GM23338 (cell line): Measurements from ENCODE around the gene SLC28A1. TPM values are rescaled to one million over a fixed set of nuclear protein-coding genes. Genes with fewer than 3 reads are reported as not detected.

Source experiments
- ATAC-seq: fragments of 200-7000 bp; cut with Tn5 transposase; 3 replicates; pipeline ENCODE4 v1.9.1; 2020
- DNase-seq: peaks from one replicate; pipeline ENCODE4 v3.0.0-alpha.2; 2015; ENCODE audit warnings: low spot score
- H2AFZ ChIP-seq: fragments of 200-600 bp; sonication (generic); 2 replicates; pipeline ENCODE4 v1.8.0; 2016; ENCODE audit warnings: antibody characterized with exemption, mild to moderate bottlenecking, moderate library complexity
- H3F3A ChIP-seq: fragments of 200-600 bp; sonication (generic); replicated peaks from 2 replicates; pipeline ENCODE4 v1.8.0; 2017; ENCODE audit warnings: antibody characterized with exemption, mixed run types, low read depth
- H3K27ac ChIP-seq: fragments of 200-600 bp; sonication (generic); 2 replicates; pipeline ENCODE4 v1.6.1; 2016; ENCODE audit warnings: low read depth
- H3K27me3 ChIP-seq: fragments of 200-600 bp; sonication (generic); 2 replicates; pipeline ENCODE4 v1.8.0; 2016; ENCODE audit warnings: mild to moderate bottlenecking, mixed run types, moderate library complexity; ENCODE audit not compliant: insufficient read depth
- H3K36me3 ChIP-seq: fragments of 200-600 bp; sonication (generic); 2 replicates; pipeline ENCODE4 v1.8.0; 2016; ENCODE audit warnings: mild to moderate bottlenecking; ENCODE audit not compliant: insufficient read depth
- H3K4me1 ChIP-seq: fragments of 200-600 bp; sonication (generic); 2 replicates; pipeline ENCODE4 v1.8.0; 2016; ENCODE audit warnings: mild to moderate bottlenecking, moderate library complexity; ENCODE audit not compliant: insufficient read depth
- H3K4me2 ChIP-seq: fragments of 200-600 bp; sonication (generic); 2 replicates; pipeline ENCODE4 v1.7.1; 2017; ENCODE audit warnings: mixed run types
- H3K4me3 ChIP-seq: fragments of 200-600 bp; sonication (generic); 2 replicates; pipeline ENCODE4 v1.6.1; 2016; ENCODE audit warnings: mixed run types
- H3K79me2 ChIP-seq: fragments of 200-600 bp; sonication (generic); replicated peaks from 2 replicates; pipeline ENCODE4 v1.8.0; 2017; ENCODE audit warnings: mild to moderate bottlenecking; ENCODE audit not compliant: insufficient read depth
- H3K9me2 ChIP-seq: fragments of 200-600 bp; sonication (generic); 2 replicates; pipeline ENCODE4 v1.8.0; 2017; ENCODE audit not compliant: insufficient read depth
- H4K20me1 ChIP-seq: fragments of 200-600 bp; sonication (generic); replicated peaks from 2 replicates; pipeline ENCODE4 v1.8.0; 2017; ENCODE audit warnings: mild to moderate bottlenecking; ENCODE audit not compliant: insufficient read depth
- H3K27ac Mint-ChIP-seq: 2 replicates; pipeline ENCODE4 v1.8.0; 2020; ENCODE audit warnings: inconsistent platforms, mild to moderate bottlenecking, moderate library complexity, mixed read lengths
- H3K27me3 Mint-ChIP-seq: 3 replicates; pipeline ENCODE4 v1.8.0; 2022; ENCODE audit warnings: low read depth, mild to moderate bottlenecking, moderate library complexity, mixed read lengths, inconsistent platforms; ENCODE audit not compliant: insufficient read depth, poor library complexity
- H3K36me3 Mint-ChIP-seq: 3 replicates; pipeline ENCODE4 v1.8.0; 2021; ENCODE audit warnings: low read depth, mild to moderate bottlenecking, inconsistent platforms, moderate library complexity, mixed read lengths
- H3K4me1 Mint-ChIP-seq: 3 replicates; pipeline ENCODE4 v1.8.0; 2020; ENCODE audit warnings: mild to moderate bottlenecking, inconsistent platforms, mixed read lengths
- H3K4me3 Mint-ChIP-seq: 3 replicates; pipeline ENCODE4 v1.8.0; 2021; ENCODE audit warnings: moderate library complexity, mild to moderate bottlenecking, inconsistent platforms, mixed read lengths
- H3K9me3 Mint-ChIP-seq: 3 replicates; pipeline ENCODE4 v1.8.0; 2020; ENCODE audit warnings: moderate library complexity, mild to moderate bottlenecking, inconsistent platforms, mixed read lengths
- CREB1 ChIP-seq: fragments of 250-450 bp; sonication (Bioruptor Pico); IDR thresholded peaks from 2 replicates; pipeline ENCODE4 v1.5.0; 2020; ENCODE audit warnings: low read depth, mild to moderate bottlenecking, moderate library complexity
- EZH2 ChIP-seq: fragments of 200-600 bp; sonication (generic); IDR thresholded peaks from one replicate; pipeline ENCODE4 v1.8.0; 2017; ENCODE audit warnings: antibody characterized with exemption, mild to moderate bottlenecking, low read depth; ENCODE audit not compliant: unreplicated experiment
- EZH2phosphoT487 ChIP-seq: fragments of 200-600 bp; sonication (generic); IDR thresholded peaks from one replicate; pipeline ENCODE4 v1.8.1; 2018; ENCODE audit warnings: antibody characterized with exemption; ENCODE audit not compliant: unreplicated experiment
- NANOG ChIP-seq: IDR thresholded peaks from 2 replicates; pipeline ENCODE4 v1.6.1; 2016; ENCODE audit warnings: antibody characterized with exemption, borderline replicate concordance
- POLR2AphosphoS5 ChIP-seq: IDR thresholded peaks from 2 replicates; pipeline ENCODE4 v1.6.1; 2016; ENCODE audit warnings: antibody characterized with exemption, low read depth
- STAT1 ChIP-seq: IDR thresholded peaks from one replicate; pipeline ENCODE4 v1.6.1; 2016; ENCODE audit warnings: antibody characterized with exemption; ENCODE audit not compliant: unreplicated experiment
- ZNF114 ChIP-seq: fragments of 250-450 bp; sonication (Bioruptor Pico); IDR thresholded peaks from 2 replicates; pipeline ENCODE4 v1.5.0; 2020; ENCODE audit warnings: mild to moderate bottlenecking, moderate library complexity
- ZNF331 ChIP-seq: fragments of 250-450 bp; sonication (Bioruptor Pico); IDR thresholded peaks from 2 replicates; pipeline ENCODE4 v1.5.0; 2020; ENCODE audit warnings: low read depth, mild to moderate bottlenecking, moderate library complexity
- polyA plus RNA-seq: library from polyadenylated mRNA; unstranded; fragments of >200 nt; fragmentation: Nextera tagmentation; extraction: Ambion mirVana; gene quantifications from 2 replicates; pipeline ENCODE4 v1.2.1, GENCODE V29; 2016
- total RNA-seq: library from RNA; depleted of rRNA; stranded (reverse); fragments of >200 nt; shearing (Covaris generic); gene quantifications from 2 replicates; pipeline ENCODE4 v1.2.3, GENCODE V29; 2014
- TF ChIP-seq, protein P1 (sequence below): IDR thresholded peaks from one replicate; pipeline ENCODE4 v1.6.1; 2018; ENCODE audit warnings: antibody characterized with exemption; ENCODE audit not compliant: unreplicated experiment
- TF ChIP-seq, protein P2 (sequence below), 2 experiments: fragments of 200-600 bp in 1 of 2; sonication (generic) in 1 of 2; conservative IDR thresholded peaks; 2 replicates each; pipeline versions ENCODE4 v1.5.1 to v1.6.1; 2016 to 2017; ENCODE audit warnings: antibody characterized with exemption in 2 of 2, low read depth in 2 of 2, mild to moderate bottlenecking in 2 of 2, moderate library complexity in 1 of 2
- TF ChIP-seq, protein P3 (sequence below): fragments of 250-450 bp; sonication (Bioruptor Pico); IDR thresholded peaks from 2 replicates; pipeline ENCODE4 v1.5.0; 2020; ENCODE audit warnings: mild to moderate bottlenecking, moderate library complexity
- TF ChIP-seq, protein P4 (sequence below): IDR thresholded peaks from 2 replicates; pipeline ENCODE4 v1.6.1; 2016; ENCODE audit warnings: antibody characterized with exemption

SLC28A1 gene
- total and polyA plus RNA-seq, 2 experiments from 2014 or later = not detected

DNA sequence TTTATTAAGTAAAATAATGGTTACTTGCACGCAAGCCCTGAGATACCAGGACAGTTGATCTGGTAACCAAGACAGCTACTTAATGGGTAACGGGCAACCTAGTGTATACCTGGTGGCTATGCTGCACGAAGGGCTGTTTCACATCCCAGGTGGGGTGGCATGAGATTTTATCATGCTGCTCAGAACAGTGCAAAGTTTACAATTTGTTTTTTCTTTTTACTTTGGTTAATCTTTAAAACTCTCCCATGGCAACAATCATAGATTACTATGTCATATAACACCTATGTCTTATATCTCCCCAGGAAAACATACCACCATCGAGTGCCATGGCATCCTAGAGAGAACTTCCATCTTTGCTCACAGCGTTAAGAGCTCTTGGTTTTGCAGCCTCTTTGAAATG, 32.2 kb upstream of the SLC28A1 start:
- DNase-seq (no peak), ATAC-seq (no peak)
- Mint-ChIP-seq H3K4me1 (no peaks in the 10 kb centered on the region; the same call in 2 of the 3 replicates), H3K36me3 (peaks cover 7% of the 10 kb centered on the region), H3K27ac (no peak overlapping the region), H3K9me3 (peaks cover under 1% of the 10 kb centered on the region), H3K27me3 (peaks cover 2% of the 10 kb centered on the region), H3K4me3 (no peak overlapping the region)
- no peak for TF ChIP-seq EZH2phosphoT487
- no peak for TF ChIP-seq NANOG
- TF ChIP-seq, protein P1, sequence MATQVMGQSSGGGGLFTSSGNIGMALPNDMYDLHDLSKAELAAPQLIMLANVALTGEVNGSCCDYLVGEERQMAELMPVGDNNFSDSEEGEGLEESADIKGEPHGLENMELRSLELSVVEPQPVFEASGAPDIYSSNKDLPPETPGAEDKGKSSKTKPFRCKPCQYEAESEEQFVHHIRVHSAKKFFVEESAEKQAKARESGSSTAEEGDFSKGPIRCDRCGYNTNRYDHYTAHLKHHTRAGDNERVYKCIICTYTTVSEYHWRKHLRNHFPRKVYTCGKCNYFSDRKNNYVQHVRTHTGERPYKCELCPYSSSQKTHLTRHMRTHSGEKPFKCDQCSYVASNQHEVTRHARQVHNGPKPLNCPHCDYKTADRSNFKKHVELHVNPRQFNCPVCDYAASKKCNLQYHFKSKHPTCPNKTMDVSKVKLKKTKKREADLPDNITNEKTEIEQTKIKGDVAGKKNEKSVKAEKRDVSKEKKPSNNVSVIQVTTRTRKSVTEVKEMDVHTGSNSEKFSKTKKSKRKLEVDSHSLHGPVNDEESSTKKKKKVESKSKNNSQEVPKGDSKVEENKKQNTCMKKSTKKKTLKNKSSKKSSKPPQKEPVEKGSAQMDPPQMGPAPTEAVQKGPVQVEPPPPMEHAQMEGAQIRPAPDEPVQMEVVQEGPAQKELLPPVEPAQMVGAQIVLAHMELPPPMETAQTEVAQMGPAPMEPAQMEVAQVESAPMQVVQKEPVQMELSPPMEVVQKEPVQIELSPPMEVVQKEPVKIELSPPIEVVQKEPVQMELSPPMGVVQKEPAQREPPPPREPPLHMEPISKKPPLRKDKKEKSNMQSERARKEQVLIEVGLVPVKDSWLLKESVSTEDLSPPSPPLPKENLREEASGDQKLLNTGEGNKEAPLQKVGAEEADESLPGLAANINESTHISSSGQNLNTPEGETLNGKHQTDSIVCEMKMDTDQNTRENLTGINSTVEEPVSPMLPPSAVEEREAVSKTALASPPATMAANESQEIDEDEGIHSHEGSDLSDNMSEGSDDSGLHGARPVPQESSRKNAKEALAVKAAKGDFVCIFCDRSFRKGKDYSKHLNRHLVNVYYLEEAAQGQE = no peak
- TF ChIP-seq, protein P2, sequence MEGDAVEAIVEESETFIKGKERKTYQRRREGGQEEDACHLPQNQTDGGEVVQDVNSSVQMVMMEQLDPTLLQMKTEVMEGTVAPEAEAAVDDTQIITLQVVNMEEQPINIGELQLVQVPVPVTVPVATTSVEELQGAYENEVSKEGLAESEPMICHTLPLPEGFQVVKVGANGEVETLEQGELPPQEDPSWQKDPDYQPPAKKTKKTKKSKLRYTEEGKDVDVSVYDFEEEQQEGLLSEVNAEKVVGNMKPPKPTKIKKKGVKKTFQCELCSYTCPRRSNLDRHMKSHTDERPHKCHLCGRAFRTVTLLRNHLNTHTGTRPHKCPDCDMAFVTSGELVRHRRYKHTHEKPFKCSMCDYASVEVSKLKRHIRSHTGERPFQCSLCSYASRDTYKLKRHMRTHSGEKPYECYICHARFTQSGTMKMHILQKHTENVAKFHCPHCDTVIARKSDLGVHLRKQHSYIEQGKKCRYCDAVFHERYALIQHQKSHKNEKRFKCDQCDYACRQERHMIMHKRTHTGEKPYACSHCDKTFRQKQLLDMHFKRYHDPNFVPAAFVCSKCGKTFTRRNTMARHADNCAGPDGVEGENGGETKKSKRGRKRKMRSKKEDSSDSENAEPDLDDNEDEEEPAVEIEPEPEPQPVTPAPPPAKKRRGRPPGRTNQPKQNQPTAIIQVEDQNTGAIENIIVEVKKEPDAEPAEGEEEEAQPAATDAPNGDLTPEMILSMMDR (conservative IDR thresholded peaks at IDR 0.05; ENCODE audit: low read depth in 2 of 2) = no peak
- TF ChIP-seq POLR2AphosphoS5 = no peak
- TF ChIP-seq, protein P3, sequence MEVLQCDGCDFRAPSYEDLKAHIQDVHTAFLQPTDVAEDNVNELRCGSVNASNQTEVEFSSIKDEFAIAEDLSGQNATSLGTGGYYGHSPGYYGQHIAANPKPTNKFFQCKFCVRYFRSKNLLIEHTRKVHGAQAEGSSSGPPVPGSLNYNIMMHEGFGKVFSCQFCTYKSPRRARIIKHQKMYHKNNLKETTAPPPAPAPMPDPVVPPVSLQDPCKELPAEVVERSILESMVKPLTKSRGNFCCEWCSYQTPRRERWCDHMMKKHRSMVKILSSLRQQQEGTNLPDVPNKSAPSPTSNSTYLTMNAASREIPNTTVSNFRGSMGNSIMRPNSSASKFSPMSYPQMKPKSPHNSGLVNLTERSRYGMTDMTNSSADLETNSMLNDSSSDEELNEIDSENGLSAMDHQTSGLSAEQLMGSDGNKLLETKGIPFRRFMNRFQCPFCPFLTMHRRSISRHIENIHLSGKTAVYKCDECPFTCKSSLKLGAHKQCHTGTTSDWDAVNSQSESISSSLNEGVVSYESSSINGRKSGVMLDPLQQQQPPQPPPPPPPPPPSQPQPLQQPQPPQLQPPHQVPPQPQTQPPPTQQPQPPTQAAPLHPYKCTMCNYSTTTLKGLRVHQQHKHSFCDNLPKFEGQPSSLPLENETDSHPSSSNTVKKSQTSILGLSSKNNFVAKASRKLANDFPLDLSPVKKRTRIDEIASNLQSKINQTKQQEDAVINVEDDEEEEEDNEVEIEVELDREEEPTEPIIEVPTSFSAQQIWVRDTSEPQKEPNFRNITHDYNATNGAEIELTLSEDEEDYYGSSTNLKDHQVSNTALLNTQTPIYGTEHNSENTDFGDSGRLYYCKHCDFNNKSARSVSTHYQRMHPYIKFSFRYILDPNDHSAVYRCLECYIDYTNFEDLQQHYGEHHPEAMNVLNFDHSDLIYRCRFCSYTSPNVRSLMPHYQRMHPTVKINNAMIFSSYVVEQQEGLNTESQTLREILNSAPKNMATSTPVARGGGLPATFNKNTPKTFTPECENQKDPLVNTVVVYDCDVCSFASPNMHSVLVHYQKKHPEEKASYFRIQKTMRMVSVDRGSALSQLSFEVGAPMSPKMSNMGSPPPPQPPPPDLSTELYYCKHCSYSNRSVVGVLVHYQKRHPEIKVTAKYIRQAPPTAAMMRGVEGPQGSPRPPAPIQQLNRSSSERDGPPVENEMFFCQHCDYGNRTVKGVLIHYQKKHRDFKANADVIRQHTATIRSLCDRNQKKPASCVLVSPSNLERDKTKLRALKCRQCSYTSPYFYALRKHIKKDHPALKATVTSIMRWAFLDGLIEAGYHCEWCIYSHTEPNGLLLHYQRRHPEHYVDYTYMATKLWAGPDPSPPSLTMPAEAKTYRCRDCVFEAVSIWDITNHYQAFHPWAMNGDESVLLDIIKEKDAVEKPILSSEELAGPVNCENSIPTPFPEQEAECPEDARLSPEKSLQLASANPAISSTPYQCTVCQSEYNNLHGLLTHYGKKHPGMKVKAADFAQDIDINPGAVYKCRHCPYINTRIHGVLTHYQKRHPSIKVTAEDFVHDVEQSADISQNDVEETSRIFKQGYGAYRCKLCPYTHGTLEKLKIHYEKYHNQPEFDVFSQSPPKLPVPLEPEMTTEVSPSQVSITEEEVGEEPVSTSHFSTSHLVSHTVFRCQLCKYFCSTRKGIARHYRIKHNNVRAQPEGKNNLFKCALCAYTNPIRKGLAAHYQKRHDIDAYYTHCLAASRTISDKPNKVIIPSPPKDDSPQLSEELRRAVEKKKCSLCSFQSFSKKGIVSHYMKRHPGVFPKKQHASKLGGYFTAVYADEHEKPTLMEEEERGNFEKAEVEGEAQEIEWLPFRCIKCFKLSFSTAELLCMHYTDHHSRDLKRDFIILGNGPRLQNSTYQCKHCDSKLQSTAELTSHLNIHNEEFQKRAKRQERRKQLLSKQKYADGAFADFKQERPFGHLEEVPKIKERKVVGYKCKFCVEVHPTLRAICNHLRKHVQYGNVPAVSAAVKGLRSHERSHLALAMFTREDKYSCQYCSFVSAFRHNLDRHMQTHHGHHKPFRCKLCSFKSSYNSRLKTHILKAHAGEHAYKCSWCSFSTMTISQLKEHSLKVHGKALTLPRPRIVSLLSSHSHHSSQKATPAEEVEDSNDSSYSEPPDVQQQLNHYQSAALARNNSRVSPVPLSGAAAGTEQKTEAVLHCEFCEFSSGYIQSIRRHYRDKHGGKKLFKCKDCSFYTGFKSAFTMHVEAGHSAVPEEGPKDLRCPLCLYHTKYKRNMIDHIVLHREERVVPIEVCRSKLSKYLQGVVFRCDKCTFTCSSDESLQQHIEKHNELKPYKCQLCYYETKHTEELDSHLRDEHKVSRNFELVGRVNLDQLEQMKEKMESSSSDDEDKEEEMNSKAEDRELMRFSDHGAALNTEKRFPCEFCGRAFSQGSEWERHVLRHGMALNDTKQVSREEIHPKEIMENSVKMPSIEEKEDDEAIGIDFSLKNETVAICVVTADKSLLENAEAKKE = no peak
- TF ChIP-seq EZH2 = no peak
- TF ChIP-seq, protein P4, sequence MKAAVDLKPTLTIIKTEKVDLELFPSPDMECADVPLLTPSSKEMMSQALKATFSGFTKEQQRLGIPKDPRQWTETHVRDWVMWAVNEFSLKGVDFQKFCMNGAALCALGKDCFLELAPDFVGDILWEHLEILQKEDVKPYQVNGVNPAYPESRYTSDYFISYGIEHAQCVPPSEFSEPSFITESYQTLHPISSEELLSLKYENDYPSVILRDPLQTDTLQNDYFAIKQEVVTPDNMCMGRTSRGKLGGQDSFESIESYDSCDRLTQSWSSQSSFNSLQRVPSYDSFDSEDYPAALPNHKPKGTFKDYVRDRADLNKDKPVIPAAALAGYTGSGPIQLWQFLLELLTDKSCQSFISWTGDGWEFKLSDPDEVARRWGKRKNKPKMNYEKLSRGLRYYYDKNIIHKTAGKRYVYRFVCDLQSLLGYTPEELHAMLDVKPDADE = no peak
- TF ChIP-seq STAT1 = no peak
- TF ChIP-seq ZNF331 (CRISPR knock-in tag) = no peak
- no peak for TF ChIP-seq ZNF114 (CRISPR knock-in tag)
- TF ChIP-seq CREB1 = no peak
- no peaks in the 10 kb centered on the region for H3K79me2 ChIP-seq
- no peak overlapping the region for H2AFZ ChIP-seq
- H3K36me3 ChIP-seq = no peaks in the 10 kb centered on the region
- no peak overlapping the region for H3K27ac ChIP-seq
- H3K4me3 ChIP-seq = no peak overlapping the region
- H3F3A ChIP-seq = no peaks in the 10 kb centered on the region
- H4K20me1 ChIP-seq = no peaks in the 10 kb centered on the region
- no peaks in the 10 kb centered on the region for H3K4me1 ChIP-seq
- H3K4me2 ChIP-seq = no peak overlapping the region
- no peaks in the 10 kb centered on the region for H3K9me2 ChIP-seq
- no peaks in the 10 kb centered on the region for H3K27me3 ChIP-seq
